BJ (cell line): ENCODE measurements around the gene MORN4. TPM values are rescaled to one million over a fixed set of nuclear protein-coding genes. Genes with fewer than 3 reads are reported as not detected.

ENCODE experiments used
- CTCF ChIA-PET: fragments of 350-600 bp; formaldehyde crosslinking; extraction: SDS; loops from one replicate; lab custom pipeline; 2021; ENCODE audit warnings: antibody characterized with exemption, inconsistent platforms; lab: Yijun Ruan, JAX
- POLR2A ChIA-PET: fragments of 300-600 bp; sonication (Branson Sonifier 250); formaldehyde crosslinking; extraction: SDS; loops from one replicate; lab custom pipeline; 2021; ENCODE audit warnings: antibody characterized with exemption; lab: Charles Lee
- DNase-seq: peaks from one replicate; pipeline ENCODE4 v3.0.0-alpha.2; 2011; ENCODE audit warnings: low read depth
- H3K27me3 ChIP-seq: 2 replicates; pipeline ENCODE4 v1.6.0; 2011; ENCODE audit warnings: low read length; ENCODE audit not compliant: control insufficient read depth, insufficient read depth
- H3K36me3 ChIP-seq: 2 replicates; pipeline ENCODE4 v1.5.1; 2011; ENCODE audit warnings: low read length; ENCODE audit not compliant: control insufficient read depth, insufficient read depth
- H3K4me3 ChIP-seq: 2 replicates; pipeline ENCODE4 v1.5.1; 2011; ENCODE audit warnings: low read depth, mild to moderate bottlenecking, control low read depth, low read length
- polyA plus RNA-seq: library from polyadenylated mRNA; depleted of rRNA; stranded (reverse); fragments of >200 nt; gene quantifications from 2 replicates; pipeline ENCODE4 v1.2.3, GENCODE V29; 2011
- TF ChIP-seq, protein P1 (sequence below): IDR thresholded peaks from 2 replicates; pipeline ENCODE4 v1.5.1; 2011; ENCODE audit warnings: low read depth, mild to moderate bottlenecking, control low read depth, inconsistent platforms, low read length, moderate library complexity; ENCODE audit not compliant: insufficient read depth

Gene MORN4
- polyA plus RNA-seq, 1 experiment, result 13.8 TPM

DNA sequence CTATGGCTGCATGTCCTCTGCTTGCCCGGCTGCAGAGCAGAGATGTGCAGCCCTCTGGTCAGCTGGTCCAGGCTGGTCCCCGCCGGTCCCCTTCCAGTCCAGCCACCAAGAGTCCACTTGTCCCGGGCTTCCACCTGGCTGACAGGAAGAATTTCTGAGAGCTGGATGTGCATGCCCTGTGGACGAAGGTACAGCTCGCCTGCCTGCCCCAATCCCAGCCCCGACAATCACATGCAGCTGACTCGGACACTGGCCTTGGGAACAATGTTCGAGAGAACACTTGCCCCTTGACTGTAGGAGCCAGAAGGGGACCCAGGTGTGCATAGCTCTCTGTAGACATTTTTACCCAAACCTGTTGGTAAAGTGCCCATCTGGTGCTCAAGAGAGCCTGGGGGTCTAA lies 41.9 kb upstream of the MORN4 start:
- H3K4me3 ChIP-seq, result no peak overlapping the region
- ChIA-PET POLR2A (interaction anchor here (0.6 kb wide), 1 partner anchor 34 kb away, joined by 3 read pairs; no protein-coding TSS in a partner anchor), CTCF (interaction anchor here (0.7 to 7.5 kb wide), 8 partner anchors 11 to 396 kb away, joined by 4 to 99 read pairs (median 9); partner anchors contain the start of genes AVPI1 and ZFYVE27)
- no peaks in the 10 kb centered on the region for H3K27me3 ChIP-seq
- TF ChIP-seq, protein P1, sequence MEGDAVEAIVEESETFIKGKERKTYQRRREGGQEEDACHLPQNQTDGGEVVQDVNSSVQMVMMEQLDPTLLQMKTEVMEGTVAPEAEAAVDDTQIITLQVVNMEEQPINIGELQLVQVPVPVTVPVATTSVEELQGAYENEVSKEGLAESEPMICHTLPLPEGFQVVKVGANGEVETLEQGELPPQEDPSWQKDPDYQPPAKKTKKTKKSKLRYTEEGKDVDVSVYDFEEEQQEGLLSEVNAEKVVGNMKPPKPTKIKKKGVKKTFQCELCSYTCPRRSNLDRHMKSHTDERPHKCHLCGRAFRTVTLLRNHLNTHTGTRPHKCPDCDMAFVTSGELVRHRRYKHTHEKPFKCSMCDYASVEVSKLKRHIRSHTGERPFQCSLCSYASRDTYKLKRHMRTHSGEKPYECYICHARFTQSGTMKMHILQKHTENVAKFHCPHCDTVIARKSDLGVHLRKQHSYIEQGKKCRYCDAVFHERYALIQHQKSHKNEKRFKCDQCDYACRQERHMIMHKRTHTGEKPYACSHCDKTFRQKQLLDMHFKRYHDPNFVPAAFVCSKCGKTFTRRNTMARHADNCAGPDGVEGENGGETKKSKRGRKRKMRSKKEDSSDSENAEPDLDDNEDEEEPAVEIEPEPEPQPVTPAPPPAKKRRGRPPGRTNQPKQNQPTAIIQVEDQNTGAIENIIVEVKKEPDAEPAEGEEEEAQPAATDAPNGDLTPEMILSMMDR, result no peak
- no peak for DNase-seq
- H3K36me3 ChIP-seq, result peaks cover 31% of the 10 kb centered on the region

DNA sequence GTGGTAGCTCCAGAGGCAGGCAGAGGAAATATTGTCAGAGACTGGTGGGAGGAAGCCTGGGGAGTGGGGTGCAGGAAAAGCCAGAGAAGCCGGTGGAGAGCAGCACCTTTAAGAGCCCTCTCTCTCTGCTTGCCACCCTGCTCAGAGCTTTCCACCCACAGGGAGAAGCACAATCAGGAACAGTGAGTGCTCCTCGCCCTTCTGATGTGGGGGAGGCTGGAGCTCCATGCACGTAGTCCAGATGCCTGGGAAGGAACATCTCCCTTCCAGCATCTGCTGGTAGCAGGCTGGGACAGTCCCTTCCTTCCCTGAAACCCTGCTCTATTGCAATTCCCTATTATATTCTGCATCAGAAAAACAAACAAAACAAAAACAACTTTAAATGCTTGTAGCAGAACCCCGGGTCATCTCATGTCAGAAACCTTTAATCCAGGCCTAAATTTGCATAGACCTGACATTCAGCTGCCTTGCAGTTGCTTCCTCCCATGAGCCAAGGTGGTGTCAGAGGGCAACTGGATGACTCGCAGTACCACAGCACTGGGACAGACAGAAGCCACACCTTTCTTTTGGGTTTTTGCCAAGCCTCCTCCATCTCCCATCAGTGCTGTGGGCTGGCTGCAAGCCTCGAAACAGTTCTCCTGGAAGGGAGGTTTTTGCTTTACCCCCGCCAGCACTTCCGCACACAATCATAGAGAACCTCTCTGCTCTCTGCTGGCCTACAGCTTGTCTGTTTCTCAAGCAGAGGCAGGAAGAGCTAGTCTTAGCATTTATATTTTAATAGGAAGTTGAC lies 40.6 kb upstream of the MORN4 start:
- peaks cover 30% of the 10 kb centered on the region for H3K36me3 ChIP-seq
- H3K4me3 ChIP-seq, result no peak overlapping the region
- ChIA-PET POLR2A (no interaction called here), CTCF (interaction anchor here (0.9 to 7.5 kb wide), 6 partner anchors 12 to 59 kb away, joined by 3 to 99 read pairs (median 4); partner anchors contain the start of genes AVPI1 and ZFYVE27)
- no peak for DNase-seq
- TF ChIP-seq, protein P1, result no peak
- no peaks in the 10 kb centered on the region for H3K27me3 ChIP-seq

DNA sequence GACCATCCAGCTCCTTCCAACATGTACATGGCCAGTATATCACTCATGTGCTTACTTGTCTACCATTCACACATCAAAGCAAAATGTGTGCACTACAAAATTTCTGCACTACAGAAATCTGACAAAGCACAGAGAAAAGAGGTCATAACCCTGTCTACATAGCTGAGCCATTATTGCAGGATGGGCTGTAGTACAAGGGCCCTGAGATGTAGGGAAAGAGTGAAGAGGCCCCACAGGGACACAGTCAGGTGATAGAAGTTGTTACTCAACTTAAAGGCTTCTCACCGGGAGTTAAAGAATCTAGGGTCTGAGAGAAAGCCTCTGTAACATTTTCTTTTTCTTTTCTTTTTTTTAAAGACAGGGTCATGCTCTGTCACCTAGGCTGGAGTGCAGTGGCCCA lies 36.3 kb upstream of the MORN4 start:
- Histone ChIP-seq H3K27me3 (no peaks in the 10 kb centered on the region), H3K36me3 (peaks cover 18% of the 10 kb centered on the region), H3K4me3 (no peak overlapping the region)
- ChIA-PET POLR2A (no interaction called here), CTCF (interaction anchor here (0.8 to 1.1 kb wide), 3 partner anchors 9 to 40 kb away, joined by 3 to 5 read pairs (median 3); no protein-coding TSS in a partner anchor)
- no peak for DNase-seq
- TF ChIP-seq, protein P1, result no peak

DNA sequence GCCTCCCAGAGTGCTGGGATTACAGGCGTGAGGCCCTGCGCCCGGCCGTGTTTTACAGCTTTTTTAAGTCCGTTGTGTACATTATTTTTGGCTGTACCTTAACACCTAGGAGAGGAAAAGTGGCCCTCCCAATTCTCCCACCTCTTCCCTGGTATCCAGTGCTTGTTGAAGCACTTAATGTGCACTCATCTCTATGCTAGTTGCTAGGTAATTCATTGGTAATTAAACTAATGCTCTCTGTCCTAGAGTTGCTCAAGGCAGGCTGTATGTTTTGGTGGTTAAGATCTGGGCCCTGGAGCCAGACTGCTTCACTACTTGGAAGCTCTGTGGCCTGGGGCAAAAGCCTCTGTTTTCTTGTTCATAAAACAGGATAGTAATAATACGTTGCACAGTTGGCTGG lies 34.2 kb upstream of the MORN4 start:
- H3K4me3 ChIP-seq, result no peak overlapping the region
- DNase-seq, result no peak
- TF ChIP-seq, protein P1, result no peak
- ChIA-PET POLR2A (no interaction called here), CTCF (interaction anchor here (0.6 to 2.9 kb wide), 3 partner anchors 9 to 34 kb away, joined by 3 to 11 read pairs (median 4); no protein-coding TSS in a partner anchor)
- H3K27me3 ChIP-seq, result no peaks in the 10 kb centered on the region
- peaks cover 16% of the 10 kb centered on the region for H3K36me3 ChIP-seq

DNA sequence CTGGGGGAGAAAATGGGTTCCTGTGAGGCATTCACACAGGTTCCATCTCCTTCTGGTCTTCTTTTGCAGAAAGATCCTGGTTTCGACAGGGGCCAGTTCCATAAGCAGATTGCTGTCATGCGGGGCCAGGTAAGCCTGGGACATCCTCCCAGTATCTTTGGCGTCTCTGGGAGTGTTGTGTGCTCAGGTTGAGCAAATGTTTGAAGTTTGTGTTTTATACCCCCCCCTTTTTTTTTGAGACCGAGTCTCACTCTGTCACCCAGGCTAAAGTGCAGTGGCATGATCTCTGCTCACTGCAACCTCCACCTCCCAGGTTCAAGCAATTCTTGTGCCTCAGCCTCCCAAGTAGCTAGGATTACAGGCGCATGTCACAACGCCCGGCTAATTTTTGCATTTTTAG lies 33.7 kb upstream of the MORN4 start:
- CTCF ChIA-PET, result interaction anchor here (0.6 to 2.9 kb wide), 2 partner anchors 9 to 28 kb away, joined by 4 to 11 read pairs; no protein-coding TSS in a partner anchor

More for the DNA sequence above, 33.7 kb upstream of the MORN4 start:
- Histone ChIP-seq H3K27me3 (no peaks in the 10 kb centered on the region), H3K36me3 (peaks cover 18% of the 10 kb centered on the region), H3K4me3 (no peak overlapping the region)
- TF ChIP-seq, protein P1, result no peak
- DNase-seq, result no peak
- POLR2A ChIA-PET, result no interaction called here
